ENCODE measurements around the gene TMEM154. TPM values are rescaled to one million over a fixed set of nuclear protein-coding genes. Genes with fewer than 3 reads are reported as not detected.

The TMEM154 gene
- total and polyA plus RNA-seq, 7 donors: under 0.01 to 3.2 (median 0.69) TPM

DNA sequence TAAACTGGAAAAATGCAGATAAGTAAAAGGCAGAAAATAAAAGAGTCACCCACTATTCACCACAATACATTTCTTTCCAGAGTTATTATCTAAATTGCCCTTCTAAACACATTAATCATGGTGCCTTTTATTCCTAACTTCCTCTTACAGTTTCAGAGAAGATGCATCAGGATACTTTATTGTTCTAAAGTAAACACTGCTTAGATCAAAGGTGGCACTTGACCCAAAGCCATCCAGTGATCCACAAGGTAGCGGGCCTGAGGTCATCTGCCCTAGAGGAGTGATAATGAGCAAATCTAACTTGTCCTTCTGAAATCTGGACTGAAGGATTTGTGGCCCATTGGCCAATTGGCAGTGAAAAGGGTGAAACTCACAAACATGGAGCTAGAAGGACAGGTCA, 12.0 kb upstream of the TMEM154 start:
- no peak for TF ChIP-seq POLR2A (IDR thresholded peaks at IDR 0.05)
- TF ChIP-seq, protein P1, sequence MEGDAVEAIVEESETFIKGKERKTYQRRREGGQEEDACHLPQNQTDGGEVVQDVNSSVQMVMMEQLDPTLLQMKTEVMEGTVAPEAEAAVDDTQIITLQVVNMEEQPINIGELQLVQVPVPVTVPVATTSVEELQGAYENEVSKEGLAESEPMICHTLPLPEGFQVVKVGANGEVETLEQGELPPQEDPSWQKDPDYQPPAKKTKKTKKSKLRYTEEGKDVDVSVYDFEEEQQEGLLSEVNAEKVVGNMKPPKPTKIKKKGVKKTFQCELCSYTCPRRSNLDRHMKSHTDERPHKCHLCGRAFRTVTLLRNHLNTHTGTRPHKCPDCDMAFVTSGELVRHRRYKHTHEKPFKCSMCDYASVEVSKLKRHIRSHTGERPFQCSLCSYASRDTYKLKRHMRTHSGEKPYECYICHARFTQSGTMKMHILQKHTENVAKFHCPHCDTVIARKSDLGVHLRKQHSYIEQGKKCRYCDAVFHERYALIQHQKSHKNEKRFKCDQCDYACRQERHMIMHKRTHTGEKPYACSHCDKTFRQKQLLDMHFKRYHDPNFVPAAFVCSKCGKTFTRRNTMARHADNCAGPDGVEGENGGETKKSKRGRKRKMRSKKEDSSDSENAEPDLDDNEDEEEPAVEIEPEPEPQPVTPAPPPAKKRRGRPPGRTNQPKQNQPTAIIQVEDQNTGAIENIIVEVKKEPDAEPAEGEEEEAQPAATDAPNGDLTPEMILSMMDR (IDR thresholded peaks at IDR 0.05): no peak
- TF ChIP-seq EP300 (IDR thresholded peaks at IDR 0.05): no peak
- peaks cover 0 to 33% (median 0%) of the 10 kb centered on the region in 4 donors for H3K4me1 ChIP-seq
- DNase-seq: no peak
- no peaks in the 10 kb centered on the region for H3K27me3 ChIP-seq
- no peaks in the 10 kb centered on the region for H3K36me3 ChIP-seq
- H3K4me3 ChIP-seq: no peak overlapping the region
- intact Hi-C loops (cut with DNase I): no loop called here
- peak overlapping the region in 1 of 4 donors; percentile 67 for H3K27ac ChIP-seq
- H3K9me3 ChIP-seq: no peaks in the 10 kb centered on the region
- 24 to 64% methylated on average over 1 of the region's 1 CpG for WGBS, 2 donors

DNA sequence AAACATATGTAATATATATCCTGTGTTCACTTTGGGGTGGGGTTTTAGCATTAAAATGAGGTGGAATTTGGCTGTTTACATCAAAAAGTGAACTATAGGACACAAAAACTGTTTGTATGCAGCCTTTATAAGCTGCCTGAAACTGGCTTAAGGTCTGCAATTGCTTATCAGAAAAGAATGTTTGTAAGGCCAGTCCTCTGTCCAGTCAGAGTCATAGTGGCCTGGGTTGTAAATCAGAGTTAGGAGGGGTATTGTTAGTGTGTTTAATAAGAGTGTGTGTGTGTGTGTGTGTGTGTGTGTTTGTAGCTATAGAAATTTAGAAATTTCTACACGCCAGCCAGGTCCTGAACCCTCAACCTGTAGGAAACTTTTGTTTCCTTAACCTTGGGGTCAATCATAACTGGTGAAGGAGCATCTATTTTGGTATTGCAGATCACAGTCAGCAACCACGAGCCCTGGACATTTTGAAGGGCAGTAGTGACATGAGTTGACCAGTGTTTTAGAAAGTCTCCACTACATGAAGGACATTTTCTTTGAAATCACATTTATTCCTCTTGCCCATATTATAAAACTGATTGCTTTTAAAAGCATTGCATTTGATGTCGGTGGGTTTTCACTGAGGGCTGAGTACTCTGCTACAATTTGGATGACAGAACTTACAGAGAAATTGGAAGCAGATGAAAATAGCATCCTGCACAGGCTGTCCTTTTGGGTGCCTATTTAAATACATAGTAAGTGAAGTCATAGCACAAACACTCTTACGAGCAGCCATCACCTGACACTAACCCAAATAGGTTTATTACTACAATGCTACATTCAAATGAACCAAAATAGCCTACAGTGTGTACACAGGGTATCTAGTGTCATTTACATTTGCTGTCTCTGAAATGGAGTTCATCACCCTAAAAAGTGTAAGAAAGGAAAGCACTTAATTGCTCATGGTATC, 11.2 kb upstream of the TMEM154 start:
- 69 to 79% methylated on average over 4 of the region's 4 CpGs for WGBS, 2 donors
- H3K4me1 ChIP-seq: peaks cover 0 to 33% (median 0%) of the 10 kb centered on the region in 4 donors
- TF ChIP-seq POLR2A (IDR thresholded peaks at IDR 0.05) (no peak), POLR2AphosphoS5 (IDR thresholded peaks at IDR 0.05) (peak in 2 of 4 donors; percentile 28 to 36), EP300 (IDR thresholded peaks at IDR 0.05) (peak in 3 of 4 donors; percentile 52 to 73 (median 67))
- TF ChIP-seq, protein P1 (IDR thresholded peaks at IDR 0.05): no peak
- intact Hi-C loops (cut with DNase I): no loop called here
- H3K36me3 ChIP-seq: no peaks in the 10 kb centered on the region
- no peak overlapping the region for H3K4me3 ChIP-seq
- peak overlapping the region in 2 of 4 donors; percentile 51 to 67 for H3K27ac ChIP-seq
- no peaks in the 10 kb centered on the region for H3K9me3 ChIP-seq
- DNase-seq: no peak
- H3K27me3 ChIP-seq: no peaks in the 10 kb centered on the region

DNA sequence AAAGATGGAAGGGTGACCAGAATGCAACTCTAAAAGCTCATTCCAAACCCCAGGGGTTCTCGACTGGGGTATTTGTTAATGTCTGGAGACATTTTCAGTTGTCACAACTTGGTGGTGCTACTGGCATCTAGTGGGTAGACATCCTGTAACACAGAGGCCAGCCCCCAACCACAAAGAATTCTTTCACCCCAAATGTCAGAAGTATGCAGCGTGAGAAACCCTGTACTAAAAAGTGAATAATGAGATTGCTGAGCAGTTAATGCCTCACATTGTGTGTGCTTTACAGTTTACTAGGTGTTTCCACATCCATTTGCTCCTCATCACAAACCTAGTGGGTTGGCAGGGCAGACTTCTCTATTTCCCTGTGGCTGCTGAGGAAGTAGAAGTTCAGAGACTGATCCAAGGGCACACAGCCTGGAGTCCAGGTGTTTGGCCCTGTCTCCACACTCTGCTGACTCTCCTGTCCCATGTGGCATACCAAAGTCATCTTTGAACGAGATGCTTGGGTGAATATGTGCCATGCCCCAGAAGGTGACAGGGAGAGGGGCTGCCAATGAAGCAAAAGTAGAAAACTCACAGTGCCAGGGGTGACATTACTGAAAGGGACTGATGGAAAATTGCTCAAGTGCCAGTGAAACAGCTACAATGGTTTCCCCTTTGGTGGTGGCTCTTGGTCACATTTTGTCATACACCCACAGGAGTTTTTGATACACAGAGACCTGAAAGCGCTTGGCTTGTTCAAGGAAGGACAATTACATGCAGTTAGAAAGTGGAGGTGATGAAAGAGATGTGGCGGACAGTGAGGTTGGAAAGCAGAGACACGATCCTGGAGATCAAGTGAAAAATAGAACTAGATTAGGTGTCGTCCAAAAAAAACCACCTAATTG, 10.1 kb upstream of the TMEM154 start:
- no peaks in the 10 kb centered on the region for H3K9me3 ChIP-seq
- peak overlapping the region in 1 of 4 donors; percentile 51 for H3K27ac ChIP-seq
- peaks cover 0 to 33% (median 0%) of the 10 kb centered on the region in 4 donors for H3K4me1 ChIP-seq
- intact Hi-C loops (cut with DNase I): no loop called here
- no peak for DNase-seq
- H3K27me3 ChIP-seq: no peaks in the 10 kb centered on the region
- TF ChIP-seq, protein P1 (IDR thresholded peaks at IDR 0.05): no peak
- no peak for TF ChIP-seq POLR2A (IDR thresholded peaks at IDR 0.05)
- TF ChIP-seq EP300 (IDR thresholded peaks at IDR 0.05): no peak
- no peak for TF ChIP-seq POLR2AphosphoS5 (IDR thresholded peaks at IDR 0.05)
- no peak overlapping the region for H3K4me3 ChIP-seq
- H3K36me3 ChIP-seq: no peaks in the 10 kb centered on the region
- WGBS, 2 donors: 76 to 91% methylated on average over 7 of the region's 7 CpGs

DNA sequence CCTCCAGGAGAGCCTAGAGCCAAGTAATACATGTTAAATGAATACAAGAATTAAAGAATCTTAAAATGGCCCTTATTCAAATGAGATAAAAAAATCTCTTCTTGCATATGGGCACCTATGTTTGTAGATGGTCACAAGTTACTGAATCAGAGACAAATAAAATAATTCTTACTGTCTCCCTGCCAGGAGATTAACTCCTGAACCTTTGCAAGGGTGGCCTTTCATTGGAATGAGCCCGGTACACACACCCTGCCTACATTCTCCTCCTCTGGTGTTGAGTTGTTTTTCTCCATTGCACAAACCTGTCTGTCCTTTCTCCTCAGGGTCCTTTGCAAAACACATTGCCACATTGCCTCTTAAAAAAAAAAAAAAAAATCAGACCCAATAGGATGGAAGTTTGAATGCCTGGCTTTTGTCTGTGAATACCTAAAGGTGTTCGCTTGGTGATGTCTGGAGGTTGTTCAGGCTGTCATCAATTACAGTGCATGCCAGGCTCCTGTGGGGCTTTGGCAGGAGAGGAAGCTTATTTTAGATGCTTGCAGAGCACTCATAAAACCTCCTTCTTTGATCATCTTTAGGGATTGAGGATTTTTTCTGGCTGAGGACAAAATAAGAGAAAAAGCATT, 8.3 kb upstream of the TMEM154 start:
- peaks cover 0 to 33% (median 0%) of the 10 kb centered on the region in 4 donors for H3K4me1 ChIP-seq
- H3K4me3 ChIP-seq: no peak overlapping the region
- no peaks in the 10 kb centered on the region for H3K36me3 ChIP-seq
- WGBS, 2 donors: 77 to 87% methylated on average over 2 of the region's 2 CpGs
- H3K27ac ChIP-seq: peak overlapping the region in 2 of 4 donors; percentile 41 to 52
- no peaks in the 10 kb centered on the region for H3K9me3 ChIP-seq
- intact Hi-C loops (cut with DNase I): no loop called here
- H3K27me3 ChIP-seq: no peaks in the 10 kb centered on the region
- TF ChIP-seq POLR2AphosphoS5 (IDR thresholded peaks at IDR 0.05) (peak in 2 of 4 donors; percentile 31 to 65), EP300 (IDR thresholded peaks at IDR 0.05) (no peak)
- TF ChIP-seq, protein P1 (IDR thresholded peaks at IDR 0.05): no peak
- no peak for DNase-seq

Data from sigmoid colon (tissue), 7 donors.